HepG2 (cell line): ENCODE measurements around the gene SLC39A1. TPM values are rescaled to one million over a fixed set of nuclear protein-coding genes. Genes with fewer than 3 reads are reported as not detected.

ENCODE experiments used
- ATRX ChIP-seq: sonication (generic); formaldehyde crosslinking; IDR thresholded peaks from 2 replicates; pipeline ENCODE4 v1.4.0; 2020; ENCODE audit warnings: missing genetic modification reagents, borderline replicate concordance
- CBX5 ChIP-seq: sonication (generic); formaldehyde crosslinking; IDR thresholded peaks from 2 replicates; pipeline ENCODE4 v1.4.0; 2020; ENCODE audit warnings: missing genetic modification reagents, borderline replicate concordance
- FOXM1 ChIP-seq: sonication (generic); formaldehyde crosslinking; IDR thresholded peaks from 2 replicates; pipeline ENCODE4 v1.5.0; 2020; ENCODE audit warnings: missing genetic modification reagents
- HDAC2 ChIP-seq: sonication (generic); formaldehyde crosslinking; IDR thresholded peaks from 2 replicates; pipeline ENCODE4 v1.4.0; 2020; ENCODE audit warnings: missing genetic modification reagents
- NFKB2 ChIP-seq: sonication (generic); formaldehyde crosslinking; IDR thresholded peaks from 2 replicates; pipeline ENCODE4 v1.4.0; 2020; ENCODE audit warnings: missing genetic modification reagents, borderline replicate concordance
- POLR2AphosphoS5 ChIP-seq: IDR thresholded peaks from 2 replicates; pipeline ENCODE4 v1.6.1; 2012; ENCODE audit warnings: low read depth, low read length
- RNF2 ChIP-seq: fragments of 450-650 bp; conservative IDR thresholded peaks from 2 replicates; pipeline ENCODE4 v1.6.1; 2016; ENCODE audit warnings: low read depth
- SP4 ChIP-seq: sonication (generic); formaldehyde crosslinking; IDR thresholded peaks from 2 replicates; pipeline ENCODE4 v1.8.1; 2023; ENCODE audit warnings: mild to moderate bottlenecking, missing genetic modification reagents
- ZFP62 ChIP-seq: sonication (generic); formaldehyde crosslinking; IDR thresholded peaks from 2 replicates; pipeline ENCODE4 v1.4.0; 2020; ENCODE audit warnings: missing genetic modification reagents
- ZNF224 ChIP-seq: sonication (generic); formaldehyde crosslinking; IDR thresholded peaks from 2 replicates; pipeline ENCODE4 v1.5.0; 2020; ENCODE audit warnings: mild to moderate bottlenecking, missing genetic modification reagents
- ZNF773 ChIP-seq: sonication (generic); formaldehyde crosslinking; IDR thresholded peaks from 2 replicates; pipeline ENCODE4 v1.4.0; 2020; ENCODE audit warnings: missing genetic modification reagents, borderline replicate concordance
- ZNF782 ChIP-seq: sonication (generic); formaldehyde crosslinking; IDR thresholded peaks from 2 replicates; pipeline ENCODE4 v1.4.0; 2020; ENCODE audit warnings: missing genetic modification reagents, mild to moderate bottlenecking, borderline replicate concordance
- ZNF816 ChIP-seq: sonication (generic); formaldehyde crosslinking; IDR thresholded peaks from 2 replicates; pipeline ENCODE4 v1.8.0; 2022; ENCODE audit warnings: missing genetic modification reagents, mild to moderate bottlenecking, borderline replicate concordance
- ZNF83 ChIP-seq: sonication (generic); formaldehyde crosslinking; IDR thresholded peaks from 2 replicates; pipeline ENCODE4 v1.4.0; 2020; ENCODE audit warnings: missing genetic modification reagents, mild to moderate bottlenecking, borderline replicate concordance
- ZZZ3 ChIP-seq: sonication (generic); formaldehyde crosslinking; IDR thresholded peaks from 2 replicates; pipeline ENCODE4 v1.4.0; 2020; ENCODE audit warnings: missing genetic modification reagents, mild to moderate bottlenecking, borderline replicate concordance
- polyA plus RNA-seq, 8 experiments: library from polyadenylated mRNA; depleted of rRNA in 3 of 8; stranded (reverse) in 7 of 8; unstranded in 1 of 8; fragments of >200 nt; fragmentation: Illumina TruSeq in 4 of 8; extraction: Trizol in 4 of 8; gene quantifications; 2 replicates each; pipeline versions ENCODE4 v1.2.1 to v1.2.3, GENCODE V29; 2011 to 2016; ENCODE audit warnings: low read depth in 4 of 8, missing spikeins in 1 of 8, mixed read lengths in 1 of 8; ENCODE audit not compliant: insufficient read depth in 1 of 8
- total RNA-seq, 5 experiments: library from RNA; depleted of rRNA; stranded (reverse); fragments of >200 nt; fragmentation: Illumina TruSeq; extraction: Trizol; gene quantifications; 2 replicates each; pipeline ENCODE4 v1.2.3, GENCODE V29; 2016; ENCODE audit warnings: low read depth in 1 of 5
- TF ChIP-seq, protein P1 (sequence below): sonication (generic); formaldehyde crosslinking; IDR thresholded peaks from 2 replicates; pipeline ENCODE4 v1.4.0; 2020; ENCODE audit warnings: missing genetic modification reagents
- TF ChIP-seq, protein P2 (sequence below): sonication (generic); formaldehyde crosslinking; IDR thresholded peaks from 2 replicates; pipeline ENCODE4 v1.4.0; 2020; ENCODE audit warnings: mild to moderate bottlenecking, missing genetic modification reagents, borderline replicate concordance
- TF ChIP-seq, protein P3 (sequence below): sonication (generic); formaldehyde crosslinking; IDR thresholded peaks from 2 replicates; pipeline ENCODE4 v1.4.0; 2020; ENCODE audit warnings: missing genetic modification reagents
- TF ChIP-seq, protein P4 (sequence below): IDR thresholded peaks from 2 replicates; pipeline ENCODE4 v1.6.1; 2016; ENCODE audit warnings: low read depth, control low read depth
- TF ChIP-seq, protein P5 (sequence below): sonication (generic); formaldehyde crosslinking; conservative IDR thresholded peaks from 2 replicates; pipeline ENCODE4 v1.5.0; 2020; ENCODE audit warnings: missing genetic modification reagents

Gene SLC39A1
- total and polyA plus RNA-seq, 2 of the 13 experiments (the other 11 are each of a cell fraction or from before 2014, with no cell fraction given) = 71.2 to 78.4 TPM

DNA sequence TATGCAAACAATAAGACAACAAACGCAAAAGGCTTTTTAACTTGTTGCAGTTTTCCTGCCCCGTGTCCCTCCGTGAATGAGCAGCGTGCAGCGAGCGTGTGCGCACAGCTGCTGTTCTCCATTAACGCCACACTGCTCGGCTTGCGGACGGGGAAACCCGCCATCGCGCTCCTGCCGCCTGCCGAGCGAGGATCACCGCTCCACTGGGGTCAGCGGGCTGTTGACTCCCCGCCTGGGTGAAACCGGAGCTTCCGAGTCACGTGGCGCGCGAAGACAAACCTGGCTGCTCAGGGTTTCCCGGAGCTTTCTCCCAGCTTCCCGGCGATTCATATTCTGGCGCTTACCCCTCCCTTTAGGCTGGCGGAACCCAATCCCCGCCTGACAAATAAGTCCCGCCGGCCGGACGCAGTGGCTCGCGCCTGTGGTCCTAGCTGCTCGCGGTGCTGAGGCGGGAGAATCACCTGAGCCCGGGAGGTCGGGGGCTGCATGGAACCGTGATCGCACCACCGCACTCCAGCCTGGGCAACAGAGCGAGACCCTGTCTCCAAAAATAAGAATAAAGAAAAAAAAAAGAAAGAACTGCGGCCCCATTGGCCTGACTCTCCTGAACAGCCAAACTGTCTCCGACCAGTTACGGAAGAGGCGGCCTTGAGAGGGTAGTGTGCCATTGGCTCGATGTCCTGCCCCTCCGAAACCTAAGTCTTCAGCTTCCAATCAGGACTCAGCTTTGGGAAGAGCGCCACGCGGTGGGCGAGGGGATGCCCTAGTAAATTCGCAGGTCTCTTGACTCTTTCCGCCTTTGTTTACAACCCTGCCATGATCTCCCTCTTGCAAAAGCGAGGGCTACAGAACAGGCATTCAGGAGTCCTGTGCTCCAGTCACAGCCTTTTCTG is 4.0 kb upstream of the SLC39A1 start, which contains the start of gene CREB3L4 (continued):
- TF ChIP-seq, protein P1, sequence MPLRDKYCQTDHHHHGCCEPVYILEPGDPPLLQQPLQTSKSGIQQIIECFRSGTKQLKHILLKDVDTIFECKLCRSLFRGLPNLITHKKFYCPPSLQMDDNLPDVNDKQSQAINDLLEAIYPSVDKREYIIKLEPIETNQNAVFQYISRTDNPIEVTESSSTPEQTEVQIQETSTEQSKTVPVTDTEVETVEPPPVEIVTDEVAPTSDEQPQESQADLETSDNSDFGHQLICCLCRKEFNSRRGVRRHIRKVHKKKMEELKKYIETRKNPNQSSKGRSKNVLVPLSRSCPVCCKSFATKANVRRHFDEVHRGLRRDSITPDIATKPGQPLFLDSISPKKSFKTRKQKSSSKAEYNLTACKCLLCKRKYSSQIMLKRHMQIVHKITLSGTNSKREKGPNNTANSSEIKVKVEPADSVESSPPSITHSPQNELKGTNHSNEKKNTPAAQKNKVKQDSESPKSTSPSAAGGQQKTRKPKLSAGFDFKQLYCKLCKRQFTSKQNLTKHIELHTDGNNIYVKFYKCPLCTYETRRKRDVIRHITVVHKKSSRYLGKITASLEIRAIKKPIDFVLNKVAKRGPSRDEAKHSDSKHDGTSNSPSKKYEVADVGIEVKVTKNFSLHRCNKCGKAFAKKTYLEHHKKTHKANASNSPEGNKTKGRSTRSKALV (CRISPR knock-in tag) = peak; percentile 75; the same call in 1 of the 2 replicates
- no peak for TF ChIP-seq ZFP62
- peak; percentile 64; the same call in 1 of the 2 replicates for TF ChIP-seq SP4
- 0 out of 2 replicates have a peak, but pooled peaks have one; percentile 24 for TF ChIP-seq ZZZ3 (CRISPR knock-in tag)
- TF ChIP-seq, protein P2, sequence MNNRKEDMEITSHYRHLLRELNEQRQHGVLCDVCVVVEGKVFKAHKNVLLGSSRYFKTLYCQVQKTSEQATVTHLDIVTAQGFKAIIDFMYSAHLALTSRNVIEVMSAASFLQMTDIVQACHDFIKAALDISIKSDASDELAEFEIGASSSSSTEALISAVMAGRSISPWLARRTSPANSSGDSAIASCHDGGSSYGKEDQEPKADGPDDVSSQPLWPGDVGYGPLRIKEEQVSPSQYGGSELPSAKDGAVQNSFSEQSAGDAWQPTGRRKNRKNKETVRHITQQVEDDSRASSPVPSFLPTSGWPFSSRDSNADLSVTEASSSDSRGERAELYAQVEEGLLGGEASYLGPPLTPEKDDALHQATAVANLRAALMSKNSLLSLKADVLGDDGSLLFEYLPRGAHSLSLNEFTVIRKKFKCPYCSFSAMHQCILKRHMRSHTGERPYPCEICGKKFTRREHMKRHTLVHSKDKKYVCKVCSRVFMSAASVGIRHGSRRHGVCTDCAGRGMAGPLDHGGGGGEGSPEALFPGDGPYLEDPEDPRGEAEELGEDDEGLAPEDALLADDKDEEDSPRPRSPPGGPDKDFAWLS (CRISPR knock-in tag) = no peak
- no peak for TF ChIP-seq ATRX (CRISPR knock-in tag)
- TF ChIP-seq POLR2AphosphoS5 = peak; percentile 86
- peak; percentile 84 for TF ChIP-seq ZNF773 (CRISPR knock-in tag)
- no peak; the same call in 1 of the 2 replicates for TF ChIP-seq CBX5 (CRISPR knock-in tag)
- TF ChIP-seq FOXM1 (CRISPR knock-in tag) = no peak
- TF ChIP-seq ZNF816 = peak; percentile 69; the same call in 1 of the 2 replicates
- TF ChIP-seq ZNF782 (CRISPR knock-in tag) = no peak
- TF ChIP-seq ZNF83 (CRISPR knock-in tag) = peak; percentile 77; the same call in 1 of the 2 replicates
- TF ChIP-seq NFKB2 (CRISPR knock-in tag) = peak; percentile 96; the same call in 1 of the 2 replicates
- TF ChIP-seq, protein P3, sequence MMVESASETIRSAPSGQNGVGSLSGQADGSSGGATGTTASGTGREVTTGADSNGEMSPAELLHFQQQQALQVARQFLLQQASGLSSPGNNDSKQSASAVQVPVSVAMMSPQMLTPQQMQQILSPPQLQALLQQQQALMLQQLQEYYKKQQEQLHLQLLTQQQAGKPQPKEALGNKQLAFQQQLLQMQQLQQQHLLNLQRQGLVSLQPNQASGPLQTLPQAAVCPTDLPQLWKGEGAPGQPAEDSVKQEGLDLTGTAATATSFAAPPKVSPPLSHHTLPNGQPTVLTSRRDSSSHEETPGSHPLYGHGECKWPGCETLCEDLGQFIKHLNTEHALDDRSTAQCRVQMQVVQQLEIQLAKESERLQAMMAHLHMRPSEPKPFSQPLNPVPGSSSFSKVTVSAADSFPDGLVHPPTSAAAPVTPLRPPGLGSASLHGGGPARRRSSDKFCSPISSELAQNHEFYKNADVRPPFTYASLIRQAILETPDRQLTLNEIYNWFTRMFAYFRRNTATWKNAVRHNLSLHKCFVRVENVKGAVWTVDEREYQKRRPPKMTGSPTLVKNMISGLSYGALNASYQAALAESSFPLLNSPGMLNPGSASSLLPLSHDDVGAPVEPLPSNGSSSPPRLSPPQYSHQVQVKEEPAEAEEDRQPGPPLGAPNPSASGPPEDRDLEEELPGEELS (CRISPR knock-in tag) = peak; percentile 62
- TF ChIP-seq, protein P4, sequence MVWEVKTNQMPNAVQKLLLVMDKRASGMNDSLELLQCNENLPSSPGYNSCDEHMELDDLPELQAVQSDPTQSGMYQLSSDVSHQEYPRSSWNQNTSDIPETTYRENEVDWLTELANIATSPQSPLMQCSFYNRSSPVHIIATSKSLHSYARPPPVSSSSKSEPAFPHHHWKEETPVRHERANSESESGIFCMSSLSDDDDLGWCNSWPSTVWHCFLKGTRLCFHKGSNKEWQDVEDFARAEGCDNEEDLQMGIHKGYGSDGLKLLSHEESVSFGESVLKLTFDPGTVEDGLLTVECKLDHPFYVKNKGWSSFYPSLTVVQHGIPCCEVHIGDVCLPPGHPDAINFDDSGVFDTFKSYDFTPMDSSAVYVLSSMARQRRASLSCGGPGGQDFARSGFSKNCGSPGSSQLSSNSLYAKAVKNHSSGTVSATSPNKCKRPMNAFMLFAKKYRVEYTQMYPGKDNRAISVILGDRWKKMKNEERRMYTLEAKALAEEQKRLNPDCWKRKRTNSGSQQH (CRISPR knock-in tag) = peak; percentile 50; the same call in 1 of the 2 replicates
- TF ChIP-seq, protein P5, sequence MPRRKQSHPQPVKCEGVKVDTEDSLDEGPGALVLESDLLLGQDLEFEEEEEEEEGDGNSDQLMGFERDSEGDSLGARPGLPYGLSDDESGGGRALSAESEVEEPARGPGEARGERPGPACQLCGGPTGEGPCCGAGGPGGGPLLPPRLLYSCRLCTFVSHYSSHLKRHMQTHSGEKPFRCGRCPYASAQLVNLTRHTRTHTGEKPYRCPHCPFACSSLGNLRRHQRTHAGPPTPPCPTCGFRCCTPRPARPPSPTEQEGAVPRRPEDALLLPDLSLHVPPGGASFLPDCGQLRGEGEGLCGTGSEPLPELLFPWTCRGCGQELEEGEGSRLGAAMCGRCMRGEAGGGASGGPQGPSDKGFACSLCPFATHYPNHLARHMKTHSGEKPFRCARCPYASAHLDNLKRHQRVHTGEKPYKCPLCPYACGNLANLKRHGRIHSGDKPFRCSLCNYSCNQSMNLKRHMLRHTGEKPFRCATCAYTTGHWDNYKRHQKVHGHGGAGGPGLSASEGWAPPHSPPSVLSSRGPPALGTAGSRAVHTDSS = no peak
- 0 out of 2 replicates have a peak, but pooled peaks have one; percentile 71 for TF ChIP-seq RNF2
- TF ChIP-seq ZNF224 (CRISPR knock-in tag) = peak; percentile 71; the same call in 1 of the 2 replicates
- peak; percentile 45; the same call in 1 of the 2 replicates for TF ChIP-seq HDAC2 (CRISPR knock-in tag)
